ENCODE data around the gene S100B.

The S100B gene

GRCh38 chr21:46605767-46606426 lies 1.0 kb upstream of the S100B start:
- Mint-ChIP-seq H3K4me3 (no peak overlapping the region), H3K9me3 (peaks cover 5% of the 10 kb centered on the region), H3K36me3 (ENCODE audit: low read depth) (no peaks in the 10 kb centered on the region), H3K4me1 (peaks cover 27% of the 10 kb centered on the region), H3K27me3 (ENCODE audit: low read depth) (peaks cover 8% of the 10 kb centered on the region), H3K27ac (no peak overlapping the region)
- no peak for TF ChIP-seq CTCF (IDR thresholded peaks at IDR 0.05; ENCODE audit: unreplicated experiment in 3 of 3)

- H3K36me3 Mint-ChIP-seq (ENCODE audit: low read depth): no peaks in the 10 kb centered on the region
- peak overlapping the region in 1 of 3 experiments; percentile 43 for H3K4me3 Mint-ChIP-seq
- peak overlapping the region in 1 of 3 experiments; percentile 31 for H3K27ac Mint-ChIP-seq
- peaks cover 34% of the 10 kb centered on the region for H3K4me1 Mint-ChIP-seq
- peaks cover 1% of the 10 kb centered on the region for H3K9me3 Mint-ChIP-seq
- peaks cover 11% of the 10 kb centered on the region for H3K27me3 Mint-ChIP-seq (ENCODE audit: low read depth)
- no peak for TF ChIP-seq CTCF (IDR thresholded peaks at IDR 0.05; ENCODE audit: unreplicated experiment in 3 of 3)
These were observed 430 bp downstream of the S100B start for GRCh38 chr21:46604329-46604974.

DNA sequence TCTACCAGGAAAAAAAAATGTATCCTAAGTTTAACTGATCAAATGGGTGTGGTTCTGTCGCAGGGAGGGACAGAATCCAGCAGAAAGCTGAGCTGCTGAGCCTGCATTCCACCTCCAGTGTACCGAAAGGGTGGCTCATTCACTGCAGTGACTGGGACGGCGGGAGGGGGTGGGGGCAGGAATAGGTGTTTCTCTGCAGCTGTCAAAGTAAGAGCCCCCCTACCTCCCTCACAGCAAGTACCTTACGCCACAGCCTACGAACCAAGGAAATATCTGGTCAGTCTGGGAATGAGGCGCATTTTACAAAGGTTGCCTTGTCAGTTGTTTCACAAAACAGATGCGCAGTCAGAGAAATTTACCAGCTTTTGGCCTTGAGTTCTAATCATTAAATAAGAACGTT lies 1.7 kb downstream of the S100B start:
- Mint-ChIP-seq H3K4me3 (no peak overlapping the region), H3K4me1 (peaks cover 42% of the 10 kb centered on the region), H3K9me3 (no peaks in the 10 kb centered on the region), H3K27me3 (ENCODE audit: low read depth) (peaks cover 11% of the 10 kb centered on the region), H3K27ac (no peak overlapping the region), H3K36me3 (ENCODE audit: low read depth) (no peaks in the 10 kb centered on the region)
- no peak for TF ChIP-seq CTCF (IDR thresholded peaks at IDR 0.05; ENCODE audit: unreplicated experiment in 3 of 3)

GRCh38 chr21:46600978-46601377 lies 3.9 kb downstream of the S100B start:
- no peak for TF ChIP-seq CTCF (IDR thresholded peaks at IDR 0.05; ENCODE audit: unreplicated experiment in 3 of 3)
- Mint-ChIP-seq H3K27me3 (ENCODE audit: low read depth) (peaks cover 10% of the 10 kb centered on the region), H3K9me3 (no peaks in the 10 kb centered on the region), H3K4me1 (peaks cover 42% of the 10 kb centered on the region), H3K27ac (no peak overlapping the region), H3K4me3 (no peak overlapping the region), H3K36me3 (ENCODE audit: low read depth) (no peaks in the 10 kb centered on the region)

- Mint-ChIP-seq H3K4me3 (no peak overlapping the region), H3K27ac (peak overlapping the region; percentile 45 to 89 (median 70)), H3K36me3 (ENCODE audit: low read depth) (no peaks in the 10 kb centered on the region), H3K27me3 (ENCODE audit: low read depth) (peaks cover 3% of the 10 kb centered on the region), H3K4me1 (peaks cover 40% of the 10 kb centered on the region), H3K9me3 (peaks cover 5% of the 10 kb centered on the region)
- no peak for TF ChIP-seq CTCF (IDR thresholded peaks at IDR 0.05; ENCODE audit: unreplicated experiment in 3 of 3)
These were observed 4.6 kb downstream of the S100B start for GRCh38 chr21:46600305-46600704.
